Loucy (cell line): ENCODE results near the gene PCGF1.

Experiments
- H2AFZ ChIP-seq: fragments of 200-600 bp; sonication (generic); 2 replicates; pipeline ENCODE4 v1.6.0; 2016; ENCODE audit warnings: antibody characterized with exemption, mild to moderate bottlenecking, low read length, moderate library complexity
- H3F3A ChIP-seq: fragments of 200-600 bp; 2 replicates; pipeline ENCODE4 v1.6.0; 2016; ENCODE audit warnings: antibody characterized with exemption, low read depth, mild to moderate bottlenecking
- H3K27me3 ChIP-seq: fragments of 200-600 bp; sonication (generic); 2 replicates; pipeline ENCODE4 v1.6.1; 2014; ENCODE audit warnings: low read length, mild to moderate bottlenecking; ENCODE audit not compliant: insufficient read depth, poor library complexity, severe bottlenecking
- H3K36me3 ChIP-seq: fragments of 200-600 bp; sonication (generic); 2 replicates; pipeline ENCODE4 v1.6.1; 2016; ENCODE audit warnings: low read length; ENCODE audit not compliant: insufficient read depth
- H3K4me1 ChIP-seq: fragments of 200-600 bp; sonication (generic); 2 replicates; pipeline ENCODE4 v1.5.1; 2014; ENCODE audit warnings: low read length, mild to moderate bottlenecking; ENCODE audit not compliant: insufficient read depth, poor library complexity, severe bottlenecking
- H3K4me2 ChIP-seq: fragments of 200-600 bp; sonication (generic); 2 replicates; pipeline ENCODE4 v1.6.0; 2014; ENCODE audit warnings: antibody characterized with exemption, low read length, low read depth, mild to moderate bottlenecking; ENCODE audit not compliant: poor library complexity, severe bottlenecking
- H3K4me3 ChIP-seq: fragments of 200-600 bp; sonication (generic); 2 replicates; pipeline ENCODE4 v1.5.1; 2014; ENCODE audit warnings: low read length, mild to moderate bottlenecking, mixed read lengths; ENCODE audit not compliant: poor library complexity, severe bottlenecking
- H3K79me2 ChIP-seq: fragments of 200-600 bp; sonication (generic); 2 replicates; pipeline ENCODE4 v1.6.1; 2014; ENCODE audit warnings: low read length; ENCODE audit not compliant: insufficient read depth
- H3K9ac ChIP-seq: fragments of 200-600 bp; sonication (generic); 2 replicates; pipeline ENCODE4 v1.6.0; 2014; ENCODE audit warnings: mild to moderate bottlenecking, low read depth, low read length, moderate library complexity; ENCODE audit not compliant: poor library complexity, severe bottlenecking
- H3K9me2 ChIP-seq: fragments of 200-600 bp; sonication (generic); replicated peaks from 2 replicates; pipeline ENCODE4 v1.6.1; 2016; ENCODE audit warnings: low read depth, low read length, mixed read lengths
- H3K9me3 ChIP-seq: fragments of 200-600 bp; sonication (generic); 2 replicates; pipeline ENCODE4 v1.6.1; 2014; ENCODE audit warnings: mild to moderate bottlenecking, antibody characterized with exemption, low read length, low read depth; ENCODE audit not compliant: insufficient read depth
- H4K20me1 ChIP-seq: fragments of 200-600 bp; sonication (generic); 2 replicates; pipeline ENCODE4 v1.6.0; 2014; ENCODE audit warnings: antibody characterized with exemption, low read length, mild to moderate bottlenecking; ENCODE audit not compliant: insufficient read depth, poor library complexity, severe bottlenecking
- EZH2phosphoT487 ChIP-seq: fragments of 200-600 bp; IDR thresholded peaks from 2 replicates; pipeline ENCODE4 v1.6.1; 2018; ENCODE audit warnings: antibody characterized with exemption, mild to moderate bottlenecking, moderate library complexity, borderline replicate concordance
- TF ChIP-seq, protein P1 (sequence below): fragments of 200-600 bp; sonication (generic); conservative IDR thresholded peaks from 2 replicates; pipeline ENCODE4 v1.5.1; 2014; ENCODE audit warnings: mild to moderate bottlenecking, antibody characterized with exemption, low read length

The PCGF1 gene

GRCh38 chr2:74551942-74552913, 44.7 kb upstream of the PCGF1 start:
- Histone ChIP-seq H3K9me3 (no peaks in the 10 kb centered on the region), H3K9me2 (no peaks in the 10 kb centered on the region), H3K4me3 (no peak overlapping the region), H3K79me2 (peaks cover 26% of the 10 kb centered on the region), H3F3A (no peaks in the 10 kb centered on the region), H4K20me1 (peaks cover 9% of the 10 kb centered on the region), H3K27me3 (no peaks in the 10 kb centered on the region), H3K9ac (no peak overlapping the region), H3K4me2 (no peak overlapping the region), H2AFZ (no peak overlapping the region), H3K36me3 (no peaks in the 10 kb centered on the region), H3K4me1 (peaks cover 37% of the 10 kb centered on the region)
- TF ChIP-seq EZH2phosphoT487 = no peak
- TF ChIP-seq, protein P1, sequence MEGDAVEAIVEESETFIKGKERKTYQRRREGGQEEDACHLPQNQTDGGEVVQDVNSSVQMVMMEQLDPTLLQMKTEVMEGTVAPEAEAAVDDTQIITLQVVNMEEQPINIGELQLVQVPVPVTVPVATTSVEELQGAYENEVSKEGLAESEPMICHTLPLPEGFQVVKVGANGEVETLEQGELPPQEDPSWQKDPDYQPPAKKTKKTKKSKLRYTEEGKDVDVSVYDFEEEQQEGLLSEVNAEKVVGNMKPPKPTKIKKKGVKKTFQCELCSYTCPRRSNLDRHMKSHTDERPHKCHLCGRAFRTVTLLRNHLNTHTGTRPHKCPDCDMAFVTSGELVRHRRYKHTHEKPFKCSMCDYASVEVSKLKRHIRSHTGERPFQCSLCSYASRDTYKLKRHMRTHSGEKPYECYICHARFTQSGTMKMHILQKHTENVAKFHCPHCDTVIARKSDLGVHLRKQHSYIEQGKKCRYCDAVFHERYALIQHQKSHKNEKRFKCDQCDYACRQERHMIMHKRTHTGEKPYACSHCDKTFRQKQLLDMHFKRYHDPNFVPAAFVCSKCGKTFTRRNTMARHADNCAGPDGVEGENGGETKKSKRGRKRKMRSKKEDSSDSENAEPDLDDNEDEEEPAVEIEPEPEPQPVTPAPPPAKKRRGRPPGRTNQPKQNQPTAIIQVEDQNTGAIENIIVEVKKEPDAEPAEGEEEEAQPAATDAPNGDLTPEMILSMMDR = no peak

- Histone ChIP-seq H3K36me3 (no peaks in the 10 kb centered on the region), H3K9me2 (no peaks in the 10 kb centered on the region), H3F3A (no peaks in the 10 kb centered on the region), H3K9ac (no peak overlapping the region), H3K4me2 (no peak overlapping the region), H3K79me2 (peaks cover 26% of the 10 kb centered on the region), H3K27me3 (no peaks in the 10 kb centered on the region), H4K20me1 (peaks cover 9% of the 10 kb centered on the region), H3K4me3 (no peak overlapping the region), H3K9me3 (no peaks in the 10 kb centered on the region), H2AFZ (no peak overlapping the region), H3K4me1 (peaks cover 31% of the 10 kb centered on the region)
- TF ChIP-seq EZH2phosphoT487 = no peak
- TF ChIP-seq, protein P1 = no peak
Measured at GRCh38 chr2:74551530-74551929, 44.0 kb upstream of the PCGF1 start.

DNA sequence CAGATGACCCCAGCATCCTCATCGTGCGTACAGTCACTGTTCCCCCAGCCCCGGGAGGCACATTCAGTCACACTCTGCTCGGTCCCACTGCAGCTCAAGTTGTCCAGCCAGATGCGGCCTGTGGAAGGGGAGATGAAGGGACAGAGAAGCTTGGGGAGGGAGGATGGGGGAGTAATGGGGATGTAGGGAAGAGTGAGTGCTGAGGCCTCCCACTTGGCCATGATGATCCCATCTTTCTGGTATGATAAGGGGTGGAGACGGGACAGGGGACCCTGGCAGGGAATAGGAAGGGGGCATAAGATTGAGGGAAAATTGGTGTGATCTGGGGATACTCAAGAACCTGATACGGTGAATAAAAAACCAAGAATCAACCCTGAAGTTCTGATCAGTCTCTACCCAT, 42.7 kb upstream of the PCGF1 start:
- H3K27me3 ChIP-seq = no peaks in the 10 kb centered on the region
- H3K36me3 ChIP-seq = no peaks in the 10 kb centered on the region
- peaks cover 18% of the 10 kb centered on the region for H3K4me1 ChIP-seq
- H3F3A ChIP-seq = no peaks in the 10 kb centered on the region
- H3K4me3 ChIP-seq = no peak overlapping the region
- peaks cover 3% of the 10 kb centered on the region for H4K20me1 ChIP-seq
- H3K79me2 ChIP-seq = peaks cover 13% of the 10 kb centered on the region
- H3K4me2 ChIP-seq = no peak overlapping the region
- no peaks in the 10 kb centered on the region for H3K9me3 ChIP-seq
- H2AFZ ChIP-seq = no peak overlapping the region
- no peak for TF ChIP-seq EZH2phosphoT487
- no peaks in the 10 kb centered on the region for H3K9me2 ChIP-seq
- H3K9ac ChIP-seq = no peak overlapping the region
